Measurements from ENCODE around the gene KRAS.
A peak's percentile ranks its signal among the peaks of the same experiment; 100 is the strongest.

The KRAS gene

GRCh38 chr12:25241167-25242020, 9.3 kb downstream of the KRAS start:
- no CpG with 5 or more reads among the region's 6 CpGs for WGBS

GRCh38 chr12:25236626-25237025, 14.1 kb downstream of the KRAS start:
- Histone ChIP-seq H3K4ac (ENCODE audit: low read depth in 1 of 2, low read length in 2 of 2) (no peak overlapping the region), H2BK5ac (ENCODE audit: low read depth, low read length, poor library complexity, severe bottlenecking) (no peak overlapping the region), H3K23ac (ENCODE audit: low read length in 2 of 2) (no peak overlapping the region), H2BK15ac (ENCODE audit: low read depth, poor library complexity, severe bottlenecking) (no peak overlapping the region), H3K14ac (ENCODE audit: low read length in 2 of 2) (no peak overlapping the region), H3K36me3 (ENCODE audit: control insufficient read depth in 1 of 2, insufficient read depth in 2 of 2, low read depth in 1 of 2, low read length in 2 of 2) (peaks cover 0 to 29% of the 10 kb centered on the region in 2 experiments), H3K79me1 (replicated peaks; ENCODE audit: low read length, poor library complexity, severe bottlenecking) (peaks cover 33% of the 10 kb centered on the region), H2BK120ac (ENCODE audit: low read depth, low read length) (no peak overlapping the region), H3K9ac (ENCODE audit: low read length) (peak overlapping the region; percentile 36), H3K9me3 (ENCODE audit: control insufficient read depth, low read length) (no peaks in the 10 kb centered on the region), H3K4me2 (ENCODE audit: low read length, poor library complexity, severe bottlenecking) (no peak overlapping the region), H3K4me3 (ENCODE audit: insufficient read depth in 1 of 2, low read depth in 1 of 2, low read length in 2 of 2) (no peak overlapping the region), H3K18ac (ENCODE audit: low read depth in 1 of 2, low read length in 2 of 2) (no peak overlapping the region), H2AFZ (ENCODE audit: low read depth, low read length) (no peak overlapping the region), H2BK12ac (ENCODE audit: low read length in 2 of 2) (no peak overlapping the region), H3K27me3 (ENCODE audit: control insufficient read depth in 1 of 2, insufficient read depth in 1 of 2, low read length in 2 of 2) (no peaks in the 10 kb centered on the region), H3K4me1 (ENCODE audit: control insufficient read depth, insufficient read depth, low read depth, low read length) (no peaks in the 10 kb centered on the region), H2AK5ac (ENCODE audit: low read length, severe bottlenecking) (no peak overlapping the region), H4K91ac (ENCODE audit: low read length) (no peak overlapping the region), H4K8ac (ENCODE audit: low read length) (no peak overlapping the region), H3K27ac (ENCODE audit: low read length, poor library complexity, severe bottlenecking) (no peak overlapping the region)
- DNase-seq: no peak
- 94% methylated on average over 2 of the region's 4 CpGs for WGBS

More at GRCh38 chr12:25241167-25242020, 9.3 kb downstream of the KRAS start:
- Histone ChIP-seq H3K27ac (ENCODE audit: low read length, poor library complexity, severe bottlenecking) (no peak overlapping the region), H2BK15ac (ENCODE audit: low read depth, poor library complexity, severe bottlenecking) (no peak overlapping the region), H2AFZ (ENCODE audit: low read depth, low read length) (no peak overlapping the region), H3K79me1 (replicated peaks; ENCODE audit: low read length, poor library complexity, severe bottlenecking) (peaks cover 15% of the 10 kb centered on the region), H3K9me3 (ENCODE audit: control insufficient read depth, low read length) (no peaks in the 10 kb centered on the region), H3K4me2 (ENCODE audit: low read length, poor library complexity, severe bottlenecking) (no peak overlapping the region), H3K36me3 (ENCODE audit: control insufficient read depth in 1 of 2, insufficient read depth in 2 of 2, low read depth in 1 of 2, low read length in 2 of 2) (peaks cover 0 to 35% of the 10 kb centered on the region in 2 experiments), H2BK120ac (ENCODE audit: low read depth, low read length) (peak overlapping the region; percentile 34), H3K4me3 (ENCODE audit: insufficient read depth in 1 of 2, low read depth in 1 of 2, low read length in 2 of 2) (no peak overlapping the region), H3K23ac (ENCODE audit: low read length in 2 of 2) (no peak overlapping the region), H4K8ac (ENCODE audit: low read length) (no peak overlapping the region), H3K4me1 (ENCODE audit: control insufficient read depth, insufficient read depth, low read depth, low read length) (no peaks in the 10 kb centered on the region), H2BK5ac (ENCODE audit: low read depth, low read length, poor library complexity, severe bottlenecking) (no peak overlapping the region), H4K91ac (ENCODE audit: low read length) (no peak overlapping the region), H3K4ac (ENCODE audit: low read depth in 1 of 2, low read length in 2 of 2) (no peak overlapping the region), H3K9ac (ENCODE audit: low read length) (peak overlapping the region; percentile 61), H2AK5ac (ENCODE audit: low read length, severe bottlenecking) (no peak overlapping the region), H2BK12ac (ENCODE audit: low read length in 2 of 2) (no peak overlapping the region), H3K18ac (ENCODE audit: low read depth in 1 of 2, low read length in 2 of 2) (no peak overlapping the region), H3K14ac (ENCODE audit: low read length in 2 of 2) (no peak overlapping the region), H3K27me3 (ENCODE audit: control insufficient read depth in 1 of 2, insufficient read depth in 1 of 2, low read length in 2 of 2) (no peaks in the 10 kb centered on the region)
- peak; percentile 67 for DNase-seq

- H3K9me3 ChIP-seq (ENCODE audit: control insufficient read depth, low read length): no peaks in the 10 kb centered on the region
- H2BK120ac ChIP-seq (ENCODE audit: low read depth, low read length): no peak overlapping the region
- H3K36me3 ChIP-seq (ENCODE audit: control insufficient read depth in 1 of 2, insufficient read depth in 2 of 2, low read depth in 1 of 2, low read length in 2 of 2): peaks cover 0 to 29% of the 10 kb centered on the region in 2 experiments
- H4K91ac ChIP-seq (ENCODE audit: low read length): no peak overlapping the region
- H3K79me1 ChIP-seq (replicated peaks; ENCODE audit: low read length, poor library complexity, severe bottlenecking): peaks cover 32% of the 10 kb centered on the region
- H3K18ac ChIP-seq (ENCODE audit: low read depth in 1 of 2, low read length in 2 of 2): no peak overlapping the region
- H3K14ac ChIP-seq (ENCODE audit: low read length in 2 of 2): no peak overlapping the region
- H2BK12ac ChIP-seq (ENCODE audit: low read length in 2 of 2): no peak overlapping the region
- peak overlapping the region; percentile 36 for H3K9ac ChIP-seq (ENCODE audit: low read length)
- no peak overlapping the region for H2AK5ac ChIP-seq (ENCODE audit: low read length, severe bottlenecking)
- no peak overlapping the region for H3K23ac ChIP-seq (ENCODE audit: low read length in 2 of 2)
- H3K4me3 ChIP-seq (ENCODE audit: insufficient read depth in 1 of 2, low read depth in 1 of 2, low read length in 2 of 2): no peak overlapping the region
- WGBS: 56% methylated on average over 1 of the region's 1 CpG
- H4K8ac ChIP-seq (ENCODE audit: low read length): no peak overlapping the region
- DNase-seq: peak; percentile 39
- no peaks in the 10 kb centered on the region for H3K27me3 ChIP-seq (ENCODE audit: control insufficient read depth in 1 of 2, insufficient read depth in 1 of 2, low read length in 2 of 2)
- H2BK5ac ChIP-seq (ENCODE audit: low read depth, low read length, poor library complexity, severe bottlenecking): no peak overlapping the region
- no peak overlapping the region for H3K4ac ChIP-seq (ENCODE audit: low read depth in 1 of 2, low read length in 2 of 2)
- no peak overlapping the region for H3K4me2 ChIP-seq (ENCODE audit: low read length, poor library complexity, severe bottlenecking)
- H3K4me1 ChIP-seq (ENCODE audit: control insufficient read depth, insufficient read depth, low read depth, low read length): no peaks in the 10 kb centered on the region
- H2BK15ac ChIP-seq (ENCODE audit: low read depth, poor library complexity, severe bottlenecking): no peak overlapping the region
- H3K27ac ChIP-seq (ENCODE audit: low read length, poor library complexity, severe bottlenecking): no peak overlapping the region
- H2AFZ ChIP-seq (ENCODE audit: low read depth, low read length): no peak overlapping the region
Observed at GRCh38 chr12:25236190-25236589, 14.5 kb downstream of the KRAS start.

GRCh38 chr12:25213338-25213737, 37.4 kb downstream of the KRAS start:
- Histone ChIP-seq H3K18ac (ENCODE audit: low read depth in 1 of 2, low read length in 2 of 2) (no peak overlapping the region), H3K27ac (ENCODE audit: low read length, poor library complexity, severe bottlenecking) (no peak overlapping the region), H4K8ac (ENCODE audit: low read length) (no peak overlapping the region), H2AFZ (ENCODE audit: low read depth, low read length) (no peak overlapping the region), H3K9me3 (ENCODE audit: control insufficient read depth, low read length) (no peaks in the 10 kb centered on the region), H3K36me3 (ENCODE audit: control insufficient read depth in 1 of 2, insufficient read depth in 2 of 2, low read depth in 1 of 2, low read length in 2 of 2) (peaks cover 2 to 30% of the 10 kb centered on the region in 2 experiments), H2BK12ac (ENCODE audit: low read length in 2 of 2) (no peak overlapping the region), H3K27me3 (ENCODE audit: control insufficient read depth in 1 of 2, insufficient read depth in 1 of 2, low read length in 2 of 2) (no peaks in the 10 kb centered on the region), H3K9ac (ENCODE audit: low read length) (no peak overlapping the region), H2BK5ac (ENCODE audit: low read depth, low read length, poor library complexity, severe bottlenecking) (no peak overlapping the region), H2BK120ac (ENCODE audit: low read depth, low read length) (no peak overlapping the region), H3K4me1 (ENCODE audit: control insufficient read depth, insufficient read depth, low read depth, low read length) (no peaks in the 10 kb centered on the region), H3K79me1 (replicated peaks; ENCODE audit: low read length, poor library complexity, severe bottlenecking) (peaks cover 10% of the 10 kb centered on the region), H3K14ac (ENCODE audit: low read length in 2 of 2) (no peak overlapping the region), H4K91ac (ENCODE audit: low read length) (no peak overlapping the region), H3K4ac (ENCODE audit: low read depth in 1 of 2, low read length in 2 of 2) (no peak overlapping the region), H2AK5ac (ENCODE audit: low read length, severe bottlenecking) (no peak overlapping the region), H2BK15ac (ENCODE audit: low read depth, poor library complexity, severe bottlenecking) (no peak overlapping the region), H3K4me3 (ENCODE audit: insufficient read depth in 1 of 2, low read depth in 1 of 2, low read length in 2 of 2) (no peak overlapping the region), H3K23ac (ENCODE audit: low read length in 2 of 2) (no peak overlapping the region), H3K4me2 (ENCODE audit: low read length, poor library complexity, severe bottlenecking) (no peak overlapping the region)
- DNase-seq: no peak
- no CpG with 5 or more reads among the region's 1 CpG for WGBS
